ENCODE measurements around the gene MPP2.
"Not testable (repeated sequence)": the region's sequence is repeated elsewhere in the genome, so short reads cannot be mapped to it uniquely, and the experiment has no call there.

Gene MPP2

DNA sequence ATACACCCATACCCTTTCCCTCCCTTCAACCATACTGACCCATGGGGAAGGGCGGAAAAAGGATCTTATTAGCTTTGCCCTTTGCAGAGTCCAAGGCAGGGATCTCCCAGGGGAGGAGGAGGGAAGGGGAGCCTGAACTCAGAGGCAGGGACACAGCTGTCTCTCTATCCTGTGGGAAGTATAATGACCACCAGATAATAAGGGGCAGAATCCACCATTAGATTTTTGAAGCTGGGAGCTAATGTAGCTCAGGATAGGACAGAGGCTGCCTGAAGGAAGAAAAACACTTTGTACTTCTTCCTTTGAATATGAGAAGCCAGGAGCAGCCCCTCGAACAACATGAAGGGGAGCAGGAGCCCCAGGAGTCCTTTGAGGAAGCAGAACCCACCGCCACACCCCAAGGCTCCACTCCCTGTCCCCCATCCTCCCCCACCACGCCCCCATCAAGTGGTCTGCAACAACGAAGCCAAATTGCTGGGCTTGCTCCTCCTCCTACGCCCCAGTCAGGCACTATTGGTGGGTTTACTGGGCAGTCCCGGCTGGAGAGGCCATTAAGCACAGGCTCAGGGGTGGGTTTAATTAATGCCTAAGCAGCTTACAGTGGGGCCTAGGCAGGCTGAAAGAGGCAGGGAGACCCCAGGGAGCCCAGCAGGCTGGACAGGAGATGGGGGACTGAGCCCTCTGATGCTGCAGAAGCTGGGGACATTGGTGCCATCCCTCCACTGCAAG lies 5.3 kb downstream of the MPP2 start:
- DNase-seq (ENCODE audit: low read depth), result no peak

GRCh38 chr17:43900858-43901754 lies 6.2 kb downstream of the MPP2 start:
- DNase-seq (ENCODE audit: low read depth), result no peak

GRCh38 chr17:43900183-43900857 lies 7.0 kb downstream of the MPP2 start:
- DNase-seq (ENCODE audit: low read depth), result peak; percentile 59

DNA sequence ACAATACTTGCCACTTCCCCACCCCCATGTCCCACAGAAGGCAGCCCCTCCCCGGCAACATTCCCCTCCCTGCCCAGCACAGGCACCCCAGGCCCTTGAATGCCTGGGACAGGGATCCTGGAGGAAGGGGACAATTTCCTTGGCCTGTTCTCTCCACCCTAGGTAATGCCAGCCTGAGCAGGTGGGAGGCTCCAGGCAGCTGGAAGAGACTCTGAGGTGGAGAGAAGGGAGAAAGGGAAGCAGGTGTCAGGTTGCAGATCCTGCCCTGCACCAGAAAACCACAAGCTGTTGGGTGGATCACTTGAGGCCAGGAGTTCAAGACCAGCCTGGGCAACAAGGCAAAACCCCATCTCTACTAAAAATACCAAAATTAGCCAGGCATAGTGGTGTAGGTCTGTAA lies 8.9 kb downstream of the MPP2 start:
- no peak for DNase-seq (ENCODE audit: low read depth)

GRCh38 chr17:43897831-43898230 lies 9.5 kb downstream of the MPP2 start:
- DNase-seq (ENCODE audit: low read depth), result no peak

GRCh38 chr17:43894494-43894893 lies 12.8 kb downstream of the MPP2 start:
- DNase-seq (ENCODE audit: low read depth), result not testable (repeated sequence)

DNA sequence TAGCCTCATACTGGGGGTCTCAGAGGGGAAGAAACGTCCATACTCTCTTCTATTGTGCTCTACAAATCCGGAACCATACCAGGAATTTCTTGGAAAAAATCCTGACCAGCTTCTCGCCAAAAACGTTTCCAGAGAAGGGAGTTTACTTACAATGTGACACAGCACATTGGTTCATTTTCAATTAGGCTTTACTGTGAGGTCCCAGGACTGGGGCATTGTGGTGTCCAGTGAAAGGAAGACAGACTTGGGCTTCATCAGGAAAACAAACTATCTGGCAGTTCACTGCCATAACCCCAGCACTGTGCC lies 14.7 kb downstream of the MPP2 start:
- DNase-seq (ENCODE audit: low read depth), result no peak

DNA sequence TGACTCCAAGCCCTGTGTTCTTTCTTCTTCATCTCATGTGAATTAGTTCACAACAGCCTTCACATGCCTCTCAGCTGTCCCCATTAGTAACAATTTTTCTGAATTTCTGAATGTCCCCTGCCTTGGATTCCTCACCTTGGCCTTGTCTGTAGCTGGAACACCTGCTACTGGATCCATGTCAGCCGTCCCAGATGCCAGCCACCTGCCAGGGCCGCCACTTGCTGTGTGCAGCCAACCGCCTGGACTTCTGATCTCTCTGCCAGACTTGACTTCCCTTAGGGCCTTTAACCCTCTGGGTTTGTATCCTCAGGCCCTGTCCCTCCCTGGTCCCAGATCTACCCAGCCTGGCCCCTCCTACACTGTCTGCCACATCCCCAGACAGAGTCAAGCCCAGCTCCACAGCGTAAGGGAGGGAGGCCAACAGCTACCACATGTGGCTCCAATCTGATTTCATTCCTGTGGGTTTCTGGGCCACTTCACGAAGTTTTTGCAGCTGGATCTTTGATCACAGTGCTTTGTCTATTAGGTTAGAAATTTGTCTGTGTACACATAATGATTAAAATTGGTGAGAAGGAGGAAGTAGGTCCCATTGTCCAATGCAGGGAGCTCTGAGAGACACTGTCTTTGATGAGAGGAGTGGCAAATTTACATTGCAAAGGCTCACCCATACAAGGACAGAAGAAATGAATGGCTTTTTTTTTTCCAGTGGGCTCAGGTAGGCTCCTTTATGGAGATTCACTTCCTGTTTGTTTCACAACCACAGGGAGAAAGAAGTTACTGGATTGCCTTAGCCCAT lies 15.3 kb downstream of the MPP2 start:
- DNase-seq (ENCODE audit: low read depth), result no peak

DNA sequence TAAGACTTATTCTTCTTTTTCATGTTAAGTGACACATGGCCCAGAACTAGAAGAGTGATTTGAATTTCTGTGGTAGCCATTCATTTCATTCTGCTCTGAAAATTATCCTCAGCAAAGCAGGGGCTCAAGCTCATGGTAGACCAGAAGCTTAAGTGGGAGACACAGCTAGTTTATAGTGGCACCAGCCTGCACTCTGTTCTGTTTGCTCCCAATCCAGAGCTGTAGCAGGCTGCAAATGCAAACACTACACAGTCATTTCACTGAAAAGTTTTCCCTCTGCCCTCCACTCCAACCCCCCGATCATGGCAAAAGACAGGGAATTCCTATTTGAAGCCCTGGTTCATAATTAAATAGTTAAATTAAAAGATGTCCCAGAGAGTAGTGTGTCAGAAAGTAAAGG lies 17.1 kb downstream of the MPP2 start:
- no peak for DNase-seq (ENCODE audit: low read depth)

GRCh38 chr17:43888548-43888947 lies 18.8 kb downstream of the MPP2 start:
- DNase-seq (ENCODE audit: low read depth), result no peak

DNA sequence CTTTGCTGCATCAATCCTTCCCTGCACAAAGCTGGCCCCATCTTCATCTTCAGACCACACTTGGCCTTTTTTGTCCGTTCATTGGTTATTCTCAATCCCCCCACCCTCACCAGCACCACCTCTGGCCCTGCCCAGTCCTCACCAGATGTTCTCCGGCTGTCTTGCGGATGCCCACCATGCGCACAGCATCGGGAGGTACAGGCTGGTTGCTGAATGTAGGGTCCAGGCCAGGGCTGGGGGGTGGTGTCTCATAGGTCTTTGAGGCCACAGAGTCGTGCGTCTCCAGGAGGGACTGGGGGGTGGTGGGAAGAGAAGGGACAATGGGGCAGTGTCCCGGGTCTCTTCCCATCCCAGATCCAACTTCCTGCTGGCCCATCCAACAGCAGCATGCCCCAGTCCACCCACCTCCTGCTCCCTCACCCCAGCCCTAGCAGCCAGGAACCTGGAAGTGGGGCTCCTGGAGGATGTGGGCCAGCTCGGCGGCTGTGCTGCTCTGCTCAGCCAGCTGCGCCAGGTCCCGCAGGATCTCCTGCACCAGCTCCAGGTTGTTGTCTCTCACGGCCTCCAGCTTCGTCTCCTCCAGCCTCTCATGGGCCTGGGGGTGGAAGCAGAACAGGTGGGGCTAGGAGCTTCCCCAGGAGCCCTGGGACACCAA lies 24.4 kb downstream of the MPP2 start:
- no peak for DNase-seq (ENCODE audit: low read depth)

DNA sequence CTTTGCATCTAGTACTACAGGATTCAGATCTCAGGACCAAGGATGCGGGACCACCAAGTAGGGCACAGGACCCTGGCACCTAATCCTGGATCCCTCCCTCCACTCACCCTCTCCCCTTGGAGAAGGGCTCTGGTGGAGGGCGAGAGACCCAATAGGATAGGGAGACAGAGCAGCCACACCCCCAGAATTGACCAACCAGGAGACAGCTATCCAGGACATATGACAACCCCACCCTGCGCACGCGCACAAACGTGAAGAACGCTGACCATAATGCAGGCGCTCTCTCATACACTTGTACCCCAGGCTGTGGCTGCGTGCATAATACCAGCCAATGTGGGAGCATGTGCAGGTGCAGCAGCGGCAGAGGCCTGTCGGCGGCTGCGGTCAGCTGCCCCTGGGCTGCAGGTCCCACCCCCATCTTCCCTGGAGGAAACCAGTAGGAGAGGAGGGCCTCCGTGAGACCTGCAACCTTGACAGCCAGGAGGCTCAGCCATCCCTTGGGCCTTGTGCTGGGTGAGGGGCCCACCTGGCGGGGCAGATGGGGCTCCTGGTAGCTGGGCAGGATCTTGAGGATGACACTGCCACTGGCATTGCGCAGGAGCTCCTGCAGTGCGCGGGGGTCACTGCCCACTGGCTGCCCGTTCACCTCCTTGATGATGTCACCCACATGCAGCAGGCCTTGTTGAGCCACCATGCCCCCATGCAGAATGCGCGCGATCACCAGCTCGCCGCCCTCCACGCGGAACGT lies 25.4 kb downstream of the MPP2 start:
- no peak for DNase-seq (ENCODE audit: low read depth)

- no peak for DNase-seq (ENCODE audit: low read depth)
Observed at GRCh38 chr17:43881181-43881580, 26.2 kb downstream of the MPP2 start.

DNA sequence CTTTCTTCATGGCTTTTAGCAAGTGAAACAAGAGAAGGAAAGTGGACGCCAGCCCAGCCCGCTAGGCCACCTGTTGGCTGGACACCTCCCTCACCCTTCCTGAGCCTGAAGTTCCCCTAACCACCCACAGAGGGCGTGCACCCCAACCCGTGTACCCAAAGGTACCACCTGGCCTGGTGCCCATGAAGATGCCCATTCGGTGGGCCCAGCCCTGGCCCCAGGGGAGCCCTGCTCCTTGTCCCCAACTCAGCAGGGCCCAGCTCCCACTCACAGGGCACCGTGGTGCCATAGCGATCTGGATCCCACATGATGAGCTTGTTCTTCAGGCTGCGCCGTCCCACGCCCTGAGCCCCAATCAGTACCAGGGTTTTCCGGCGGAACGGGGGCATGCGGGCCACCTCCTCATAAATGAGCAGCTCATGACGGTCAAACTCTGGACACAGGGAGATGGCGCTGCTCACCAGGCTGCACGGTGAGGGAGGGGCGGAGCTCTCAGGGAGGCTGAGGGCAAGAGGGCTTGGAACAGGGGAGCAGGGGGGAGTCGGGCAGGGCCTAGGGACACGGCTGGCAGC lies 26.8 kb downstream of the MPP2 start:
- no peak for DNase-seq (ENCODE audit: low read depth)

- no peak for DNase-seq (ENCODE audit: low read depth)
Observed at GRCh38 chr17:43879723-43880419, 27.5 kb downstream of the MPP2 start.

- DNase-seq (ENCODE audit: low read depth), result peak; percentile 41
Observed at GRCh38 chr17:43878260-43879175, 28.8 kb downstream of the MPP2 start.

DNA sequence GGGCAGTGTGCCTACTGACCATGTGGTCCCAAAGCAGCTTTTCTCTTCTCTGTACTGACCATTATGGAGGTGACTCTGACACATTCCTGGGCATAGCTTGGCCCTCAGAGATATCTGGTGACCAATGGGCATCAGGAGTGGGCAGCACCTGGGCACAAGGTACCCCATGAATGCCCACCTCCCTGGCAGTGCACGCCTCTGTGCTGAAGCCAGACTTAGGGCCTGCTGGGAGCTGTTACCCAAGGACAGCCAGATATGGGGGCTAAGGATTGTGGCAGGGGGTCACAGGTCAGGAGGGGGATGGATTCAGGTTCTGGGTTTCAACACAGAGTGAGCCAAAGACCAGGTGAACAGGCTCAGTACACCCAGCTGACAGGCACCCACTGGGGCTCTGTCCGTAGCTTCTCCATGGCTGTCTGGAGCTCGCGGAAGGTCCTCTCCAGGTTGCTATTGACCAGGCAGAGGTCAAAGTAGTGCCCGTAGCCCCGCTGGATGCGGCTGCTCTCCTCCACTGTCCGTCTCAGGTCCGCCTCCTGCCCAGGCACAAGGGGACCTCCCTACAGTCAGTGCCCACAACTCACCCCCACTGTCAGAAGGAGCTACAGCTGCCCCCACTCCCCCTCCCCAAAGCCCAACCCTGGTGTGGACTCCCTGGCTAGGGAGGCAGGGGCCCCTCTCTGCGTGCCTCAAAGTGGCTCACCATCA lies 29.7 kb downstream of the MPP2 start:
- DNase-seq (ENCODE audit: low read depth), result no peak

DNA sequence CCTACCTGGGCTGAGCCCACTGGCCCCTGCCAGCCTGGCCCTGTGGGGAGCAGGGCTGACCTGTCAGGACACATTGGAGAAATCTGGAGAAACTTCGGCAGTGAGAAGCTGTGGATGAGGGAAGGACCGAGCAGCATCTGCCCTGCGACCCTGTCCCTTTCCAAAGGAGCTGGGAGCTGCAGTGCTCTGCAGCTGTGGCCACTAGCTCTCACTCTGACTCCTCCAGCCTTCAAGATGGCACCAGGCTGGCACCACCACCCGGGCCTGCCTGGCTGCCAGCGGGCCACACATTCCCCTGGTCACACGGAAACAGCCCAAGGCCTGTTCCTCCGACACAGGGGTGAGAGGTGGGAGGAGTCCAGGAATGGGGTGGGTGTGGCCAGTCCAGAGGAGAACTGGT lies 30.3 kb downstream of the MPP2 start:
- no peak for DNase-seq (ENCODE audit: low read depth)
